HG03432 (cell line): ENCODE results near the gene HIPK1.

Source experiments
- ATAC-seq: cut with Tn5 transposase; IDR thresholded peaks from one replicate; pipeline ENCODE4 v1.9.1; 2021; ENCODE audit warnings: mild to moderate bottlenecking, moderate library complexity; ENCODE audit not compliant: unreplicated experiment

Gene HIPK1

DNA sequence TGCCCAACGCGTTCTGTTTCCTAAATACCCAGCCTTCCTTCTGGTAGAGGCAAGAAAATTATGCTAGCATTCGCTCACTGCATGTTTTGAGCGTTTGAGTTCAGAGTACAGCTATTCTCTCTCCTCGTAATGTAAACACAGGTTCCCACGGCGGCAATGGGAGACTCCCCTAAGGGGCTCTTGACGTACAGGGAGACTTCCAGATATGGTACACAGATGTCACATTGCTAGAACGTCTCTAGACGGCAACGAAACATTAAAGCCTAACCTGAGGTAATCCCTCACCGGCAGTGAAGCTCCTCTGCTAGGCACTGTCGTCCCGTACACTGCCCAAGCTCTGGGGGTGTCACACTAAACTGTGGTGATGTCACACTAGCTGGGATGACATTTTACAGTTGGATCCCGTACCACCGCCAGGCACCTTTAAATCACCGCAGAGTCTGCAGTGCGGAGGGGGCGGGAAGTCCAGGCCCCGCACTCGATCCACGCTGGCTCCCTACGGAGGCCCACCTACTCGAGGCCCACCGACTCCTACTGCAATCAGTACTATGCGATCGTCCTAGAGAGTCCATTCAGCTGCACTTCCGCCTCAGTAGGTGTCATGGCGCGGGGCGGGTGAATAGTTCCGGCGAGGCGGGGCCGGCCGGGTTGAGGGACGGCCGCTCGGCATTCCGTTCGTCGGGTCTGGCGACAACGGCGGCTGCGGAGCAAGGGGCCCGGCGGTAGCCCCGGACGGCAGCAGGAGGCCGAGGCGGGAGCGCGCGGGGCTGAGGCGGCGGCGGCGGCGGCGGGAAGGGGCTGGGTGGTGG lies at the start of gene HIPK1:
Gene HIPK1, plus strand, starts transcription at position 384 of the 809 bp plus-strand sequence.
- ATAC-seq = peak; percentile 74

DNA sequence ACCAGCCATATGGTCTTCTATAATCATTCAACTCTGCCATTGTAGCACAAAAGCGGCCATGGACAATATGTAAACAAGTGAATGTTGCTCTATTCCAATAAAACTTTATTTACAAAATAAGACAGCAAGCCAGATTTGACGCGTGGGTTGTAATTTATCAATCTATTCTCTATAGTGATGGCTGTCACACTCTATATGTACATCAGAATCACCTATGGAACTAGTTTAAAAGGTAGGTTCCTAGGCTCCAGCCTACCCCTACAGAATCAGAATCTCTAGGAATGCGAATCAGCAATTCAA lies 49.4 kb upstream of the HIPK1 start:
- ATAC-seq = no peak

DNA sequence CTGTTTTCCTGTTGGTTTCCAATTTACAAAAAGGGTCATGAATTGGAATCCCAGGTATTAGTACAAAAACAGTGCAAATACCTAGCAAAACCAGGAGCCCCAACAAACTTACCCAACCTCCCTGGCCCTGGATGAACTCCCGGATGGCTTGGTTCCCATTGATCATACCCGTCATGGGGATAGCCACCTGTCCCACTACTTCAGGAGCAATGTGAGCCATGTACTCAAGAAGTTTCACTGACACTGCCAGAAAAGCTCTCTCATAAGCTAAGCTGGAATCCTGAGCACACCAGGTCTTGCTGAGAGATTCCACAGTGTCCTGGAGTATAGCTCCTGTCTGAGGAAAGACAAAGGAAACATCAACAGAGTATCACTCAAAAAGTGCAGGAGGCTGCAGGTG lies 47.5 kb upstream of the HIPK1 start:
- no peak for ATAC-seq

DNA sequence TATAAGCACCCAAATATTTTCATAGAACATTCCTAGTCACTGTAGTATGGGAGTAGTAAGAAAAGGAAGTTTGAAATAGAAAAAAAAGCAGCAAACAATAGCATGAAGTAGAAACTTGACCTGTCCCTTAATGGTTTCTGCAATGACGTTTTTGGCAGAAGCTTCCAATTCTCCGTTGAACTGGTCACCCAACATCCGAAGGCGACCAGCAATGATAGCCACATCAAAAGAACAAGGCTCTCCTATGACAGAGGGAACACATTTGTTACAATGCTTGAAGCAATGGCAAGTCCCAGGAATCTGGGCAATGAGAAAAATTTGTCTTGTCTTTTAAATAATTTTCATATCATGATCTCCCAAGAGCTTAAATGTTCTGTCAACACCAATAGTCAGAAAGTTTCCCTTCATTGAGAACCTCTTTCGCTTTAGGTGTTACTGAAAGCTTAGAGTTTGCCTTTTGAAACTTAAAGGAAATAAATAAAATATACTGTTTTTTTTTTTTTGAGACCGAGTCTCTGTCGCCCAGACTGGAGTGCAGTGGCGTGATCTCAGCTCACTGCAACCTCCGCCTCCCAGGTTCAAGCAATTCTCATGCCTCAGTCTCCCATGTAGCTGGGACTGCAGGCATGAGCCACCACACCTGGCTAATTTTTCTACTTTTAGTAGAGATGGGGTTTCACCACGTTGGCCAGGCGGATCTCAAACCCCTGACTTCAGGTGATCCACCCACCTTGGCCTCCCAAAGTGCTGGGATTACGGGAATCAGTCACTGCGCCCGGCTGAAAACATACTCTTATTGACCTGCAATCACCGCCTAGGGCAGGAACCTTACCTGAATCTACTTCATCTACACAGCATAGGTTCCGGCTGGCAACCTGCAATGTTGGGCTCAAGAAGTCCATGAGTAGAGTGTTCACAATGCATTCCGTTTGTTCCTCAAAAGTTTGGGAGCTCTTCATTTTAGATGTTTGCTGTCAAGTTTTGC lies 42.4 kb upstream of the HIPK1 start:
- ATAC-seq = no peak

DNA sequence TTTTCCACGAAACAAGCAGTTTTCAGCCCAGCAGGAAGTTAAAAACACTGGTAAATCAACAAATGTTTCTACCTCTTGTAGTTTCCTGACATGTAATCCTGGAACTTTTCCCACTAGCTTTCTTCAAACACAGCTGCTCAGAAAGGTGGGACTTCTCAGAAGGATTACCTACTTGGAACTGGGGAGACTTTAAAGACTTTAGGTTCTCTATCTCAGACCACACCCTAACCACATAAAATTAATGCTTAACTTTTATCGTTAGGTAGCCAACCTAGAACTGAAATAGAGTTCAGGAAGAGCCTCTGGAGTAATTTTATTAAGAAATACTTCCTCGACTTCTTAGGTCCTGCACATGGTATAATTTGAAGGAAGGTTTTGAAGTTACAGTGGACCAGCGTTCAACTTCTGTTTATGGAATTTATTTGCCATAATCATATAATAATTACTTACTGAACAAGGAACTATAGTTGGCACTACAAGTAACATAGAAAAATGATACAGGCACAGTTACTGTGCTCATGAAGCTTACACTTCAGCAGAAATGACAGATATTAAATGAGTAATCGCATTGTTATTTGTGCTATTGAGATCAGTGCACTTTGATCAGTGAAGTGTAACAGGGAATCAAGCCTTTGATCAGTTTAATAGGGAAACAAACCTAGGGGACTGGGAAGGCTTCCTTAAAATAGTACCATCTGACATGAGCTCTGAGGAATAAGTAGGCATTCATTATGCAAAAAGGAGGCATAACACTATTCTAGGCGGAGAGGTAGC lies 41.5 kb upstream of the HIPK1 start, which contains the start of gene BCL2L15:
Gene BCL2L15, minus strand, starts transcription at position 180 of the 774 bp plus-strand sequence. CDS start 206 bp downstream, outside the sequence.
- ATAC-seq = no peak

DNA sequence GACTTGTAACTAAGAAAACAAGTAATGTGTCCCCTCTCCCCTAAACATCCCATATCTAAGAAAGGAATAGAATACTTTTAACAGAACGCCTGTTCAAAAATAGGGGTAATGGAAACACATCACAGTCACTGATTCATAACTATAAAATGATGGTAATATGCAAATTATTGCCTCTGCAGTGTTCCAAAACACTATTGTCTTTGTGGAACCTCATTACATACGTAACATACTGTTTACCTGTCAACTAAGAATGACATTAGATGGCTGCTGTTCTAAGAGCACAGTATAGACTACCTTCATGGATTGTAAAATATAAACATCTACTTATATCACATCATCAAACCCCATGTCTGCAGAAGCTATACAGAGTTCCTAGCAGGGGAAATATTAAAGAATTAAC lies 38.3 kb upstream of the HIPK1 start:
- no peak for ATAC-seq

DNA sequence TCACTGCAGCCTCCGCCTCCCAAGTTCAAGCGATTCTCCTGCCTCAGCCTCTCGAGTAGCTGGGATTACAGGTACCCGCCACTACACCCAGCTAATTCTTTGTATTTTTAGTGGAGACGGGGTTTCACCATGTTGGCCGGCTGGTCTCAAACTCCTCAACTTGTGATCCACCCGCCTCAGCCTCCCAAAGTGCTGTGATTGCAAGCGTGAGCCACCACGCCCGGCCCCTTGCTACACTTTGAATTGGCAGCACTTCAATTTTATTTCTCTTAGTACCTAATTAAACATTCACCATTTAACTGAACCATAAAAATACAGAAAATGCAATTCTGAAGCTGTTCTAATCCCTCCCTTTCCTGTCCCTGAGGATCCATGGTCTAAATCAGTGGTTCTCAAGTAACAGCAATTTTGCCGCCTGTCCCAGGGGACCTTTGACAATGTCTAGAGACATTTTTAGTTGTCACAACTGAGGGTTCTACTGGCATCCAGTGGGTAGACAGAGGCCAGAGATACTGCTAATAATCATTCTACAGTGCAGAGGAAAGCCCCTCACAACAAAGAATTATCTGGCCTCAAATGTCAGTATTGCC lies 37.4 kb upstream of the HIPK1 start:
- no peak for ATAC-seq

DNA sequence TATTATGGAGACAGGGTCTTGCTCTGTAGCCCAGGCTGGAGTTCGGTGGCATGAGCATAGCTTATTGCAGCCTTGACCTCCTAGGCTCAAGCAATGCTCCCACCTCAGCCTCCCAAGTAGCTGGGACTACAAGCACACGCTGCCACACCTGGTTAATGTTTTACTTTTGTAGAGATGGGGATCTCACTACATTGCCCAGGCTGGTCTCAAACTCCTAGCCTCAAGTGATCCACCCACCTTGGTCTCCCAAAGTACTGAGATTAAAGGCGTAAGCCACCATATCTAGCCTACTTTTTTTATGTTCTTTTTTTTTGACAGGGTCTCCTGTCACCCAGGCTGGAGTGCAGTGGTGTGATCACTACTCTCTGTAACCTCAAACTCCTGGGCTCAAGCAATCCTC lies 35.9 kb upstream of the HIPK1 start:
- no peak for ATAC-seq

DNA sequence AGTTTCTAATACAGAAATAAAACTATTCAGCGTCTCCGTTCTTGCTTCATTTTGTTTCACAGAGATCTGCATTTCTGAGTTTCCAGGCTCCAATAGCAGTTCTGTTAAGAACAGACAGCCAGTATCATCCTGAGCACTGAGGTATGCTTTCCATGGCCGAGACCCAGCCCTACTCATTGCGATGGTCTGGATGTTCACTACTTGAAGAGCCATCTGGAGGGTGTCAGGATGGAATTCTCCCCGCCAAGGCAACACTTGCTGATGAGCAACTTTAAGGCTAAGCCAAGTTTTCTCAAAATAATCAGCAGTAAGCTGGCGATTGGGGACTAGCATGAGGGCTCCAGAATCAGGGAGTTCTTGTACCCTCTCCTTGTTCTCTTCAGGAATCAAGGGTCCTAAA lies 34.0 kb upstream of the HIPK1 start:
- no peak for ATAC-seq

DNA sequence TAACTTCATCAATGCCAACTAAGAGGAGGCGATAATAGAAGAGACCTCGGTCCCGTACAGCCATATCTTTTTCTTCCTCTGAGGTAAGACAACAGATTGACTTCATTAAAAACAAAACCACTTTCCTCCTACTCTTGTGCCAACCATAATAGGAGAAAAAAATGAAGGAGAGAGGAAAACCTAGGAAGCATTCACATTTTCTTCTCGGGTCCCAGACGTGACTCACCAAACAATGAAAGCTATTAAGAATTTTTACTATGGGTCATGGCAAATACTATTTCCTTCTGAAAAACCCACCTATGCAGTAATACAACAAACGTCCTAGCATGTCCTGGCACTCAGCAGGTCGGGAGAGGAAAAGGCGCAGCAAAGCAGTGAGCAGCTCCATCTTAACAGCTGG lies 33.2 kb upstream of the HIPK1 start:
- no peak for ATAC-seq

DNA sequence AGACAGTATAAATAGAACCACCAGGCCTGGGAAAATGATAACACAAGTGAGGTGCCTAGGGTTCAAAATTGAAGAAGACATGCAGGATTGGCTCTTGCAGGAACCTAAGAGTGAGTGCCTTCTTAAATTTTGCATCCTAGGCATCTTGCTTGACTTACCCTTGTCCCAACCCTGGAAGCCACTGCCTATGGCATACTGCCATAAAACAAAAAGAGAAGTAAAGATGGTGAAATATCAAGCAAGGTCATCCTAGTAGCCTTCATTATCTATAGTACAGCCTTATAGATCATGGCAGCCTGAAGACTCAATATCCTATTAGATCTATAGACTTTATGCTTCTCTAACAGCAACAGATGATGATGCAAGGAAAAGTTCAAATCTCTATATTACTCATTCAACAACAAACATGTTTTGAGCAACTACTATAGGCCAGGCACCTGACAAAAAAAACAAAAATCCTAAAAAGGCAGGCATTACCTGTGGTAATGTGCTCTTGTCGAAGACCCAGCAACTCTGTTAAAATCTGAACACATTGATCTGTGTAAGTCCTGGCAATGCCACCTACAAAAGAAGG lies 30.8 kb upstream of the HIPK1 start:
- ATAC-seq = no peak

DNA sequence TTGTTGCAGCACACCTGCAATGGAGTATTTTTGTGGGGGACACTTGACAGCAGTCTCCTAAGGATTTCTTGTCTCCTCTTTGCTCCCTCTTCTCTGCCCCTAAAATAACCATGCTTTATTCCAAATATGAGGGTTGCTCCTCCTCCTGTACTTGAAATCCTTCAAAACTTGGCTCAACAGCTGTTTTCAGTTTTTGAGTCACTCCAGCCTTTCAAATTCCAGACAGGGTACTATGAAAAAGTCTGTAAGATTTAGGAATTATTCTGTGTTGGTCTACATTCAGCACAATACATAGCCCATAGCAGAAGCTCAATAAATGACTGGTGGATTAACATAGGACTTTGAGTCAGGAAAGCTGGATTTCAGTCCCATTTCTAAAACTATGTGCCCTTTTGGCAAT lies 30.0 kb upstream of the HIPK1 start:
- no peak for ATAC-seq

DNA sequence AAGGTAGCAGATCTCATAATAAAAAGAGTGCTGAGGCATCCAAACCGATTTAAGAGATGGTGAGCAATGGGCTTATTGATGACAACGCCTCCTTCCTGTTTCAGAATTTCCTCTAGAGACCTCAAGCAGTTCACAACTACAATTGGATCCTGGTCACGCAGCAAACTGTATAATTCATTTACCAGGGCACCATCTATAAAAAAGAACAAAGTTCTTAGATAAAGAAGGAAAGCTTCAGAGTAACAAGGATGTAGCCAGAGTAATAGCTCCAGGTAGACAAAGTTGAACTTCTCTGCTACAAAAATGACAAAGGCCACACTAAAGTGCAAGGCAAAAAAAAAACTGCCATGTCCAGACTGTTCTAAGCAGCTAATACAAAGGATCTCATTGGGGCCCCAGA lies 27.9 kb upstream of the HIPK1 start:
- no peak for ATAC-seq

DNA sequence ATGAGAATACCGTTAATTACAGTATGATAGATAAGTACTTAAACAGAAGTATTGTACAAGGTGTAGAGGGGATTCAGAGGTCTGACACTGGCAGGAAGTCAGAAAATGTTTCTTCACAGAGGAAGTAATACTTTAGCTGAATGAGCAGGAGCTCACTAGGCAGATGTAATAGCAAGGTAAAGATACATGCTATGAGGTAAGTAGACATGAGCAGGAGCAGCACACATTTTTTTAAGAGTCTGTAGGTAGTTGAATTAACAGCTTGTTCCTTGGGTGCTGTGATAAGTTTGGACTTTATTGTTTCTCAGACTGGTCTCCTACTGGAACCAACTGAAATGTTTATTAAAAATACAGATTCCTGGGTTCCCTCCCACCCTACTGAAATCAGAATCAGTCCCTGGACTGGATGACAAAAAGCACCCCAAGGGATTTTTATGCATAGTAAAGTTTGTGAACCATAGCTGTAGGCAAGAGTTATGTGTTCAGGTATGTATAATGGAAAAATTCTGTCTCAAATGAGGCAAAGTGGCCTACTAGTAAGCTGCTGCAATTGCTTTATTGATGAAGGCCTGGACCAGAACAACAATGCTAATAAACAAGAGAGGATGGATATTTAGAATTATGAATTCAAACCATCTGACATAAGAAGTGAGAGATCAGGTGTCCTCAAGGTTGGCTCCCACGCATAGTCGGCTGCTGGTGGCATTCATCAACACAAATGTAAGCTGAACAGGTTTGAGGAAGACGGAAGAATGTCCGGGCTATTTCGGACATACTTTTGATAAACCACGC lies 25.4 kb upstream of the HIPK1 start:
- ATAC-seq = no peak

DNA sequence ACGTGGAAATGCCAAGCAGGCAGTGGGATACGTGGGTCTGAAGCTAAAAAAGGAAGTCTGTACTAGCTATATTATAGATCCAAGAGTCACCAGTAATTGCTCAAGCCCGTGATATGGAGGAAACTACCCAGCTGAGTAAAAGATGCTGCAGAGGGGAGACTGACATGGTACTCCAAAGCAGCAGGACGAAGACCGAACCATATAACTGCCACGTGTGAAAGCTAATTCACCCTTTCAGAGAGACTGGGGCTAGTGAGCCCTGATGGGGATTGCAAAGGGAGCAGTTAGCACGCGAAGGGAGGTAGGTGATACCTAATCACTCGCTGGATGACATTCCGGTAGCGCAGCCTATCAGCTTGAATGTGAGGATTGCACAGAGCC lies 24.8 kb upstream of the HIPK1 start:
- peak; percentile 33 for ATAC-seq

DNA sequence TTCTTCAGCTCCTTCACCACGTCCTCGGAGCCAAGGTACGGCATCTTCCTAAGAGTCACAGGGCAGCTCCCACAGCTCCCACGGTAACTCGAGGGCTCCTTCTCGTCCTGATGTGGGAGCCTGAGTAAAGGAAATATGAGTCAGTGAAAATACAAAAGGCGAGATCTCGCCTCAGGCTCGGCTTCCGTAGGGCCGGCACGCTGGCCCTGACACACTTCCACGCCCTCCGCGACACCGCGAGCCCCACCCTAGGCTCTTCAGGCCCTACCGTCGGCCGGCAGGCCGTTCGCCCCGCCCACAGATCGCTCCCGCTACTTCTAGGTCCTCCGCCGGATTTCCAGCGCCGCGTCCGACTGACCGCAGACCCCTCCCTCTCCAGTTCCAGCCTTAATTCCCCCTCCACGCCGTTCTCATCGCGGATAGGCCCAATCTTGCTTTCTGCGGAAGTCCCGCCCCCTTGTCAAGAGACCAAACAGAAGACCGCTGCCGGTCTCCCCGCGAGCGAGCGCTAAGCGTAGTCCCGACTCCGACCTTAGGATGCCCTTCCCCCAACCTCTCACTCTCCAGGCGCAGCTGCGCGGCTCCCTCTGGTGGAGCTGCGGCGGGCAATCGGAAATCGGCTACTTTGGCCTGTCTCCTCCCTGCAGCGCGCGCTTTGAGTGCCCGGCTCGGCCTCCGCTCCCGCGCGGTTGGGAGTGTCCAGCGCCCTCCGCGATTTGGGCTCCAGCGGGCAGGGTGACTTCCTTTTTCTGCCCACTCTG lies 24.3 kb upstream of the HIPK1 start, which contains the start of the genes AP4B1 and DCLRE1B:
Gene AP4B1, minus strand, starts transcription at position 126 of the 761 bp plus-strand sequence. Its CDS starts 82 bp downstream, at position 44.
Gene DCLRE1B, plus strand, starts transcription at position 653 of the 761 bp plus-strand sequence. CDS start 261 bp downstream, outside the sequence.
- peak; percentile 92 for ATAC-seq

DNA sequence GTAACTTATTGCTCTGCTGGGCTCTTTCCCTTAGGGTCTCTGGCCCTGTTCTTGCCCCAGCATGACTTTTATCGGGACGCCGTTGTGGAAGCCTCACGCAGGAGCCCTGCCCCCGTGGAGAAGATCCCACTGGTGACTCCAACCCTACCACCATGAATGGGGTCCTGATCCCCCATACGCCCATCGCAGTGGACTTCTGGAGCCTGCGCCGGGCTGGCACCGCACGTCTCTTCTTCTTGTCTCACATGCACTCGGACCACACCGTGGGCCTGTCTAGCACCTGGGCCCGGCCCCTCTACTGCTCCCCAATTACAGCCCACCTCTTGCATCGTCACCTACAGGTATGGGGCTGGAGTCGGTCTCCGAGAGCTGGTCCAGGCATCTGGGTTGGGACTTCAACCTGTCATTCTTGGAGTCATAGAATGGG lies 23.7 kb upstream of the HIPK1 start:
- ATAC-seq = peak; percentile 8

DNA sequence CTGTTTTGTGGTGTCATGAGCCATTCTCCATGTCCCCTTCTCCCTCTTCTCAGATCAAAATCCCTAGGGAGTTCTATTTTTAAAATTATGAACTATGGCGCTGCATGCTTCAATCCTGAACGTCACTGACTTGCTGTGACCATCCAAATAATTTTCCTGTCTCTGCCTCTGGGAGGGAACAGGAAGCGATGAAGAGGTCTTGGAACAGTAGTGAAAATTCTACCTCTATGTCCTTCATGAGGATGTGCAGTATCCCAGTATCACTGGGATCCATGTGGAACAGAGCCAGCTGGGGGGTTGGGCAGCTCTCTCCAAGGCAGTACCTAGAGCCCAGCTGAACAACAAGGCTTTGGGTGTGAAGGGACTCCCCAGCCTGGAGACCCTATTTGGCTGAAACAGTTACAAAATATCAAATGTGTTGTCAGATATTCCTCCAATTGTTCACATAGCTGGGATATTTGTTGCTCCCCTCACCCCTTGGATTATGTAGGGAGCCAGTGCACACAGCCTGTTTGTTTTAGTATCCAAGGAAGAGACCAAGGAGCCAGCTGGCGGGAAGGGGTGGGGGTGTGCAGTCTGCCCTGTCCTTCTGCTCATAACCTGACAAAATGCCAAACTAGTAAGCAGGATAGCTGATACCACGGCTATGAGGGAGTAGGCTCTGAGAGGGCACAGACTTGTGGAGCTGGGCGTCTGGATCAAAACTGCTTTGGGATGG lies 16.4 kb upstream of the HIPK1 start:
- no peak for ATAC-seq
